ENCODE results near the gene PPP6R2.

PPP6R2 gene

GRCh38 chr22:50323900-50324299, 19.2 kb upstream of the PPP6R2 start:
- Mint-ChIP-seq H3K4me1 (peaks cover 21% of the 10 kb centered on the region), H3K4me3 (no peak overlapping the region), H3K36me3 (ENCODE audit: low read depth) (no peaks in the 10 kb centered on the region), H3K27ac (no peak overlapping the region), H3K9me3 (no peaks in the 10 kb centered on the region), H3K27me3 (ENCODE audit: low read depth, poor library complexity) (peaks cover 27% of the 10 kb centered on the region)
- DNase-seq, result no peak
- no peak for TF ChIP-seq CTCF (IDR thresholded peaks at IDR 0.05)

- H3K27ac Mint-ChIP-seq, result no peak overlapping the region
Observed at GRCh38 chr22:50325444-50326224, 17.5 kb upstream of the PPP6R2 start.

GRCh38 chr22:50326225-50326955, 16.7 kb upstream of the PPP6R2 start:
- DNase-seq, result no peak
- no peak for TF ChIP-seq CTCF (IDR thresholded peaks at IDR 0.05)
- H3K9me3 Mint-ChIP-seq, result peaks cover 4% of the 10 kb centered on the region
- H3K27ac Mint-ChIP-seq, result no peak overlapping the region
- H3K27me3 Mint-ChIP-seq (ENCODE audit: low read depth, poor library complexity), result peaks cover 23% of the 10 kb centered on the region
- H3K4me3 Mint-ChIP-seq, result peak overlapping the region; percentile 91
- no peaks in the 10 kb centered on the region for H3K36me3 Mint-ChIP-seq (ENCODE audit: low read depth)
- H3K4me1 Mint-ChIP-seq, result peaks cover 16% of the 10 kb centered on the region

More at GRCh38 chr22:50325444-50326224, 17.5 kb upstream of the PPP6R2 start:
- H3K36me3 Mint-ChIP-seq (ENCODE audit: low read depth), result no peaks in the 10 kb centered on the region
- H3K27me3 Mint-ChIP-seq (ENCODE audit: low read depth, poor library complexity), result peaks cover 23% of the 10 kb centered on the region
- peaks cover 16% of the 10 kb centered on the region for H3K4me1 Mint-ChIP-seq
- no peak for DNase-seq
- H3K9me3 Mint-ChIP-seq, result no peaks in the 10 kb centered on the region
- no peak for TF ChIP-seq CTCF (IDR thresholded peaks at IDR 0.05)
- peak overlapping the region; percentile 91 for H3K4me3 Mint-ChIP-seq

GRCh38 chr22:50326956-50327710, 16.0 kb upstream of the PPP6R2 start, which contains the start of gene DENND6B:
TSS of gene DENND6B (minus strand) at chr22:50327012. CDS start at chr22:50326988, 24 bp downstream.
- peak within 1 kb of the TSS; percentile 91 for H3K4me3 Mint-ChIP-seq
- DNase-seq, result peak; percentile 89
- no peaks in the 10 kb centered on the region for H3K36me3 Mint-ChIP-seq (ENCODE audit: low read depth)
- H3K9me3 Mint-ChIP-seq, result peaks cover 4% of the 10 kb centered on the region
- H3K27me3 Mint-ChIP-seq (ENCODE audit: low read depth, poor library complexity), result peaks cover 23% of the 10 kb centered on the region
- TF ChIP-seq CTCF (IDR thresholded peaks at IDR 0.05), result no peak
- peaks cover 16% of the 10 kb centered on the region for H3K4me1 Mint-ChIP-seq
- no peak within 1 kb of the TSS for H3K27ac Mint-ChIP-seq

- Mint-ChIP-seq H3K27ac (no peak overlapping the region), H3K36me3 (ENCODE audit: low read depth) (no peaks in the 10 kb centered on the region), H3K9me3 (peaks cover 4% of the 10 kb centered on the region), H3K4me1 (peaks cover 16% of the 10 kb centered on the region), H3K4me3 (peak overlapping the region; percentile 76), H3K27me3 (ENCODE audit: low read depth, poor library complexity) (peaks cover 20% of the 10 kb centered on the region)
- no peak for TF ChIP-seq CTCF (IDR thresholded peaks at IDR 0.05)
- no peak for DNase-seq
Observed at GRCh38 chr22:50327711-50328019, 15.5 kb upstream of the PPP6R2 start.

Measured in nephron progenitor cell (in vitro differentiated cells).